OCI-LY7 (cell line): ENCODE results near the gene TPK1. TPM values are rescaled to one million over a fixed set of nuclear protein-coding genes. Genes with fewer than 3 reads are reported as not detected.

Source experiments
- BruUV-seq: library from RNA; stranded (reverse); fragments of 400-500 nt; replicated peaks from 2 replicates; lab custom pipeline; 2021; lab: Mats Ljungman, UMichigan
- CTCF ChIA-PET: fragments of 300-600 bp; sonication (Branson Sonifier 250); formaldehyde crosslinking; loops from one replicate; lab custom pipeline; 2022; ENCODE audit warnings: antibody characterized with exemption; ENCODE audit not compliant: unreplicated experiment; lab: Charles Lee
- POLR2A ChIA-PET: fragments of 300-600 bp; sonication (Branson Sonifier 250); formaldehyde crosslinking; loops from one replicate; lab custom pipeline; 2022; ENCODE audit warnings: antibody characterized with exemption; lab: Charles Lee
- DNase-seq: peaks from one replicate; pipeline ENCODE4 v3.0.0-alpha.2; 2015; ENCODE audit warnings: low spot score
- H2AFZ ChIP-seq: fragments of 200-600 bp; sonication (generic), shearing (Covaris generic); 2 replicates; pipeline ENCODE4 v1.6.1; 2014; ENCODE audit warnings: mild to moderate bottlenecking, antibody characterized with exemption, low read length, moderate library complexity
- H3K27ac ChIP-seq: fragments of 200-600 bp; sonication (generic); 2 replicates; pipeline ENCODE4 v1.5.1; 2014; ENCODE audit warnings: mixed run types, low read depth, mild to moderate bottlenecking, moderate library complexity, low read length, inconsistent platforms; ENCODE audit not compliant: poor library complexity, severe bottlenecking
- H3K36me3 ChIP-seq: fragments of 200-600 bp; sonication (generic); 2 replicates; pipeline ENCODE4 v1.6.1; 2014; ENCODE audit warnings: mild to moderate bottlenecking, antibody characterized with exemption, low read length, moderate library complexity, mixed read lengths; ENCODE audit not compliant: insufficient read depth
- H3K4me1 ChIP-seq: fragments of 200-600 bp; sonication (generic); 2 replicates; pipeline ENCODE4 v1.5.1; 2014; ENCODE audit warnings: mild to moderate bottlenecking, low read length; ENCODE audit not compliant: insufficient read depth, poor library complexity, severe bottlenecking
- H3K4me2 ChIP-seq: fragments of 200-600 bp; sonication (generic); 2 replicates; pipeline ENCODE4 v1.6.1; 2014; ENCODE audit warnings: mild to moderate bottlenecking, low read length
- H3K4me3 ChIP-seq: fragments of 200-600 bp; sonication (generic); 2 replicates; pipeline ENCODE4 v1.5.1; 2014; ENCODE audit warnings: mild to moderate bottlenecking, low read depth, low read length; ENCODE audit not compliant: poor library complexity, severe bottlenecking
- H3K79me2 ChIP-seq: fragments of 200-600 bp; sonication (generic); 2 replicates; pipeline ENCODE4 v1.6.1; 2016; ENCODE audit warnings: low read depth, mild to moderate bottlenecking, low read length, moderate library complexity, mixed read lengths; ENCODE audit not compliant: insufficient read depth
- H3K9me2 ChIP-seq: fragments of 200-600 bp; sonication (generic); 2 replicates; pipeline ENCODE4 v1.6.1; 2016; ENCODE audit warnings: mild to moderate bottlenecking, low read length, mixed read lengths; ENCODE audit not compliant: insufficient read depth
- H3K9me3 ChIP-seq: fragments of 200-600 bp; sonication (generic); 2 replicates; pipeline ENCODE4 v1.6.1; 2014; ENCODE audit warnings: mild to moderate bottlenecking, mixed run types, low read length, mixed read lengths
- H4K20me1 ChIP-seq: fragments of 200-600 bp; sonication (generic); 2 replicates; pipeline ENCODE4 v1.6.1; 2014; ENCODE audit warnings: mild to moderate bottlenecking, antibody characterized with exemption, low read length, moderate library complexity, mixed read lengths; ENCODE audit not compliant: insufficient read depth
- EZH2phosphoT487 ChIP-seq: fragments of 200-600 bp; sonication (generic); IDR thresholded peaks from 2 replicates; pipeline ENCODE4 v1.6.1; 2018; ENCODE audit warnings: low read depth, borderline replicate concordance, mild to moderate bottlenecking, mixed run types, antibody characterized with exemption, low read length, moderate library complexity, mixed read lengths
- intact Hi-C: fragments of 100-400 bp; cut with micrococcal nuclease; formaldehyde crosslinking; loops from one replicate; pipeline ENCODE4 v1.10.0; 2022; ENCODE audit not compliant: unreplicated experiment
- total RNA-seq, 2 experiments: library from RNA; depleted of rRNA in 1 of 2; stranded (reverse); fragments of >200 nt in 1 of 2; shearing (Covaris generic) in 1 of 2; gene quantifications; 2 replicates each; pipeline ENCODE4 v1.2.3, GENCODE V29; 2014 to 2022
- TF ChIP-seq, protein P1 (sequence below): fragments of 200-600 bp; sonication (generic); conservative IDR thresholded peaks from 2 replicates; pipeline ENCODE4 v1.5.1; 2014; ENCODE audit warnings: mild to moderate bottlenecking, antibody characterized with exemption, low read length, moderate library complexity, mixed read lengths

TPK1 gene
- total RNA-seq, 2 experiments from 2014 or later: 6.7 to 12.5 TPM

- CTCF ChIA-PET: no interaction called here
- no peaks in the 10 kb centered on the region for H4K20me1 ChIP-seq
- H3K4me1 ChIP-seq: no peaks in the 10 kb centered on the region
- H3K4me3 ChIP-seq: no peak overlapping the region
- H3K9me2 ChIP-seq: no peaks in the 10 kb centered on the region
- intact Hi-C loops: no loop called here
- H3K79me2 ChIP-seq: no peaks in the 10 kb centered on the region
- POLR2A ChIA-PET: interaction anchor here (0.7 kb wide), 1 partner anchor 176 kb away, joined by 4 read pairs; no protein-coding TSS in a partner anchor
- no peak for TF ChIP-seq EZH2phosphoT487
- TF ChIP-seq, protein P1, sequence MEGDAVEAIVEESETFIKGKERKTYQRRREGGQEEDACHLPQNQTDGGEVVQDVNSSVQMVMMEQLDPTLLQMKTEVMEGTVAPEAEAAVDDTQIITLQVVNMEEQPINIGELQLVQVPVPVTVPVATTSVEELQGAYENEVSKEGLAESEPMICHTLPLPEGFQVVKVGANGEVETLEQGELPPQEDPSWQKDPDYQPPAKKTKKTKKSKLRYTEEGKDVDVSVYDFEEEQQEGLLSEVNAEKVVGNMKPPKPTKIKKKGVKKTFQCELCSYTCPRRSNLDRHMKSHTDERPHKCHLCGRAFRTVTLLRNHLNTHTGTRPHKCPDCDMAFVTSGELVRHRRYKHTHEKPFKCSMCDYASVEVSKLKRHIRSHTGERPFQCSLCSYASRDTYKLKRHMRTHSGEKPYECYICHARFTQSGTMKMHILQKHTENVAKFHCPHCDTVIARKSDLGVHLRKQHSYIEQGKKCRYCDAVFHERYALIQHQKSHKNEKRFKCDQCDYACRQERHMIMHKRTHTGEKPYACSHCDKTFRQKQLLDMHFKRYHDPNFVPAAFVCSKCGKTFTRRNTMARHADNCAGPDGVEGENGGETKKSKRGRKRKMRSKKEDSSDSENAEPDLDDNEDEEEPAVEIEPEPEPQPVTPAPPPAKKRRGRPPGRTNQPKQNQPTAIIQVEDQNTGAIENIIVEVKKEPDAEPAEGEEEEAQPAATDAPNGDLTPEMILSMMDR: no peak
- H3K4me2 ChIP-seq: no peak overlapping the region
- DNase-seq: no peak
- no peak overlapping the region for H2AFZ ChIP-seq
- no peaks in the 10 kb centered on the region for H3K9me3 ChIP-seq
- BruUV-seq: no TSS peak
- no peak overlapping the region for H3K27ac ChIP-seq
- no peaks in the 10 kb centered on the region for H3K36me3 ChIP-seq
Measured at GRCh38 chr7:144531181-144531580, 304.7 kb downstream of the TPK1 start.

DNA sequence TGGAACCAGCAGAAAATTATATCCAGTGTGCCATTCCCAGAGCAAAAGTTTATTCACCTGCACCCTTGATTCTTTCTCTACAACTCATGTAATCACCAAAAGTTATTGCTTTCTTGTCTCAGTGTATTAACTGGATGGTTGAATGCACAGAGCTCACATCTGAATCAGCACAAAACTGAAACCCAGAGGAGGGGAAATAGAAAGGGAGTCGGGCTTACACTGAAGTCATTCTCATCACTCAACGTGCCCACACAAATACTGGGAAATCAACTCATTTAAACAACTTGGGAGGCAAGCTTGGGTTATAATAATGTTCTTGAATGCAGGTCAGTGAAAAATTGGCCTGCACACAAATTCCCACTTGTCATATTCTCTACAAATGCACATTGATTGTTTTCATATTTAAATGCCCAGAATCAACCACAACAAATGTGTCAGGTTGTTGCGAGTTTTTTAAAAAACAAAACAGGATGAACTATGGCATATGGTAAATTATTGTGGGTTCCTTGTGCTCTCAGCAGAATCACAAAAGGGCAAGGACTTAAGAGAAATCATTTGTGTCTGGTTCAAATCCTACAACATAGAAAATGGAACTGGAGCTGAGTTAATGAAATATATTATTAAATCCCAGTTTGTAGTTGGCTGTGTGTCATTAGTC is 306.5 kb downstream of the TPK1 start:
- Histone ChIP-seq H4K20me1 (no peaks in the 10 kb centered on the region), H3K27ac (no peak overlapping the region), H3K4me3 (no peak overlapping the region), H3K4me1 (no peaks in the 10 kb centered on the region), H3K36me3 (no peaks in the 10 kb centered on the region), H3K9me2 (no peaks in the 10 kb centered on the region), H2AFZ (no peak overlapping the region), H3K9me3 (no peaks in the 10 kb centered on the region), H3K79me2 (no peaks in the 10 kb centered on the region), H3K4me2 (no peak overlapping the region)
- TF ChIP-seq EZH2phosphoT487: no peak
- TF ChIP-seq, protein P1: no peak
- DNase-seq: no peak
- ChIA-PET CTCF (no interaction called here), POLR2A (no interaction called here)
- intact Hi-C loops: no loop called here
- no TSS peak for BruUV-seq

DNA sequence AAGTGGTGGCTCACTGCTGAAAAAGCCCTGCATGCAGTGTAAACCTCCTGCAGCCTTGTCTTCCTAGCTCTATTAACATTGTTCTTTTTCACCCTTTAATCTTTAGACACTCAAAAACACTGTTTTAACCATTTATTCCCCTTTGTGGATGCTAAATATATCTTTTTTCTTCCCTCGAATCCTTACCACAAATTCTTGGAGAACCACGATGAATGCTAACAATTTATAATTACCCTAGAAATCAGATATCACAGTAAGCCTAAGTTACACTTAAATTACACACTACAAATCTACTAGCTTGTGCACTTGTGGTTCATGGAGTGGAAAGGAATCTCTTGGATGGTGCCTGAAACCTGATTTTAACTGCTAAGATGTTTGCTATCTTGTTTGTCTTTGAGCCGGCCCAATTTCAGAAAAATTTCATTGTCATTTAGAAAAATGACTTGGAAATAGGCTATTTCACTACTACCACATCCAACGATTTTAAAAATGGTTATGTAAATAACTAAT is 307.3 kb downstream of the TPK1 start:
- BruUV-seq: no TSS peak
- no peak for TF ChIP-seq EZH2phosphoT487
- TF ChIP-seq, protein P1: no peak
- H3K36me3 ChIP-seq: no peaks in the 10 kb centered on the region
- no peak for DNase-seq
- H3K79me2 ChIP-seq: no peaks in the 10 kb centered on the region
- no peaks in the 10 kb centered on the region for H3K9me3 ChIP-seq
- no peak overlapping the region for H3K4me3 ChIP-seq
- no peaks in the 10 kb centered on the region for H3K9me2 ChIP-seq
- no peak overlapping the region for H3K27ac ChIP-seq
- POLR2A ChIA-PET: no interaction called here
- intact Hi-C loops: no loop called here
- CTCF ChIA-PET: no interaction called here
- H3K4me2 ChIP-seq: no peak overlapping the region
- H3K4me1 ChIP-seq: no peaks in the 10 kb centered on the region
- H4K20me1 ChIP-seq: no peaks in the 10 kb centered on the region
- no peak overlapping the region for H2AFZ ChIP-seq
